IMR-90 (cell line): Measurements from ENCODE around the gene TBC1D10B. TPM values are rescaled to one million over a fixed set of nuclear protein-coding genes. Genes with fewer than 3 reads are reported as not detected.
A peak's percentile ranks its signal among the peaks of the same experiment; 100 is the strongest.

ENCODE experiments used
- ATAC-seq: fragments of 200-7000 bp; cut with Tn5 transposase; 2 replicates; pipeline ENCODE4 v1.9.1; 2020; ENCODE audit warnings: low read depth, mild to moderate bottlenecking, moderate library complexity
- BruUV-seq: library from RNA; stranded (reverse); fragments of 400-500 nt; replicated peaks from 2 replicates; lab custom pipeline; 2021; lab: Mats Ljungman, UMichigan
- CTCF ChIA-PET: fragments of 300-600 bp; formaldehyde crosslinking; extraction: SDS; loops from one replicate; lab custom pipeline; 2021; ENCODE audit warnings: antibody characterized with exemption; lab: Yijun Ruan, JAX
- POLR2A ChIA-PET: fragments of 300-600 bp; sonication (Branson Sonifier 250); formaldehyde crosslinking; loops from one replicate; lab custom pipeline; 2022; ENCODE audit warnings: antibody characterized with exemption; ENCODE audit not compliant: unreplicated experiment; lab: Charles Lee
- DNase-seq: peaks from one replicate; pipeline ENCODE4 v3.0.0; 2013
- H2AFZ ChIP-seq: replicated peaks from 2 replicates; pipeline ENCODE3; 2013; ENCODE audit warnings: low read length, mild to moderate bottlenecking; ENCODE audit not compliant: poor library complexity
- H2AK5ac ChIP-seq: 2 replicates; pipeline ENCODE4 v1.6.1; 2013; ENCODE audit warnings: low read depth, low read length, inconsistent platforms
- H2AK9ac ChIP-seq: replicated peaks from 2 replicates; pipeline ENCODE3; 2013; ENCODE audit warnings: mild to moderate bottlenecking, low read depth, low read length, moderate library complexity; ENCODE audit not compliant: poor library complexity
- H2BK120ac ChIP-seq: 2 replicates; pipeline ENCODE4 v1.6.1; 2013; ENCODE audit warnings: low read depth, low read length, inconsistent platforms
- H2BK15ac ChIP-seq: 3 replicates; pipeline ENCODE4 v1.6.1; 2013; ENCODE audit warnings: low read depth, low read length, inconsistent platforms
- H2BK20ac ChIP-seq: 2 replicates; pipeline ENCODE4 v1.6.1; 2013; ENCODE audit warnings: low read depth, mild to moderate bottlenecking, inconsistent platforms, low read length, moderate library complexity
- H2BK5ac ChIP-seq: 2 replicates; pipeline ENCODE4 v1.6.1; 2013; ENCODE audit warnings: mild to moderate bottlenecking, low read depth, low read length, inconsistent platforms; ENCODE audit not compliant: poor library complexity, severe bottlenecking
- H3K14ac ChIP-seq: replicated peaks from 2 replicates; pipeline ENCODE4 v1.6.1; 2013; ENCODE audit warnings: low read depth, low read length, inconsistent platforms
- H3K18ac ChIP-seq: 2 replicates; pipeline ENCODE4 v1.6.1; 2013; ENCODE audit warnings: low read depth, low read length, control low read depth
- H3K23ac ChIP-seq: 2 replicates; pipeline ENCODE4 v1.6.1; 2013; ENCODE audit warnings: low read depth, low read length, inconsistent platforms
- H3K27ac ChIP-seq: 2 replicates; pipeline ENCODE4 v1.5.1; 2013; ENCODE audit warnings: mild to moderate bottlenecking, control low read depth, low read length; ENCODE audit not compliant: insufficient read depth
- H3K27me3 ChIP-seq: 2 replicates; pipeline ENCODE4 v1.6.1; 2013; ENCODE audit warnings: low read length; ENCODE audit not compliant: control insufficient read depth, insufficient read depth
- H3K36me3 ChIP-seq: 2 replicates; pipeline ENCODE4 v1.6.1; 2013; ENCODE audit warnings: low read length, mixed read lengths; ENCODE audit not compliant: control insufficient read depth, insufficient read depth
- H3K4ac ChIP-seq: 2 replicates; pipeline ENCODE4 v1.6.1; 2013; ENCODE audit warnings: low read depth, low read length, inconsistent platforms
- H3K4me1 ChIP-seq: 2 replicates; pipeline ENCODE4 v1.6.1; 2013; ENCODE audit warnings: low read length, mixed read lengths; ENCODE audit not compliant: control insufficient read depth, insufficient read depth
- H3K4me2 ChIP-seq: 2 replicates; pipeline ENCODE4 v1.6.1; 2013; ENCODE audit warnings: low read depth, mild to moderate bottlenecking, control low read depth, low read length, moderate library complexity
- H3K4me3 ChIP-seq: 2 replicates; pipeline ENCODE4 v1.5.1; 2013; ENCODE audit warnings: low read depth, mild to moderate bottlenecking, control low read depth, low read length, moderate library complexity; ENCODE audit not compliant: insufficient read depth
- H3K56ac ChIP-seq: 2 replicates; pipeline ENCODE4 v1.6.1; 2013; ENCODE audit warnings: low read length, inconsistent platforms; ENCODE audit not compliant: insufficient read depth; ENCODE audit errors: extremely low read depth
- H3K79me1 ChIP-seq, 2 experiments: 2 replicates each; pipeline ENCODE4 v1.6.1; 2013; ENCODE audit warnings: low read length in 2 of 2, inconsistent platforms in 1 of 2, low read depth in 1 of 2
- H3K9ac ChIP-seq: 2 replicates; pipeline ENCODE4 v1.6.1; 2013; ENCODE audit warnings: low read depth, low read length, control low read depth
- H3K9me1 ChIP-seq: 2 replicates; pipeline ENCODE4 v1.6.1; 2013; ENCODE audit warnings: low read length, inconsistent platforms; ENCODE audit not compliant: insufficient read depth
- H3K9me3 ChIP-seq: 2 replicates; pipeline ENCODE4 v1.6.1; 2013; ENCODE audit warnings: low read length; ENCODE audit not compliant: control insufficient read depth, insufficient read depth
- H4K20me1 ChIP-seq: 2 replicates; pipeline ENCODE4 v1.6.1; 2013; ENCODE audit warnings: low read length, inconsistent platforms; ENCODE audit not compliant: insufficient read depth
- H4K5ac ChIP-seq: 2 replicates; pipeline ENCODE4 v1.6.1; 2013; ENCODE audit warnings: mild to moderate bottlenecking, low read depth, low read length, control low read depth
- H4K8ac ChIP-seq, 2 experiments: 2 replicates each; pipeline ENCODE4 v1.6.1; 2013; ENCODE audit warnings: low read depth in 2 of 2, low read length in 2 of 2, control low read depth in 1 of 2, inconsistent platforms in 1 of 2
- H4K91ac ChIP-seq: 2 replicates; pipeline ENCODE4 v1.6.1; 2013; ENCODE audit warnings: low read depth, low read length, inconsistent platforms; ENCODE audit not compliant: insufficient read depth
- MAFK ChIP-seq: IDR thresholded peaks from 2 replicates; pipeline ENCODE4 v1.6.1; 2012; ENCODE audit warnings: low read depth, low read length, improper control_type of control experiment
- MXI1 ChIP-seq: IDR thresholded peaks from 2 replicates; pipeline ENCODE4 v1.6.1; 2012; ENCODE audit warnings: low read depth, mild to moderate bottlenecking, low read length, moderate library complexity, borderline replicate concordance
- POLR2A ChIP-seq: IDR thresholded peaks from 2 replicates; pipeline ENCODE4 v1.6.1; 2012; ENCODE audit warnings: mild to moderate bottlenecking, low read depth, low read length
- WGBS, 2 experiments: methylation state at CpG; one replicate each; pipeline versions ENCODE4 v1.1.5 to v1.1.7; 2013; ENCODE audit warnings: missing lambda C conversion rate in 2 of 2; ENCODE audit not compliant: insufficient read length in 1 of 2; ENCODE audit errors: extremely low coverage in 2 of 2; 5-methylcytosine and 5-hydroxymethylcytosine counted together
- dilution Hi-C: fragments of 300-500 bp; cut with HindIII; formaldehyde crosslinking; loops from one replicate; pipeline ENCODE4 v1.14.3; 2018; ENCODE audit warnings: low sequenced_read_pairs; ENCODE audit not compliant: unreplicated experiment
- in situ Hi-C: fragments of 300-500 bp; cut with MboI; formaldehyde crosslinking; loops from 3 replicates; pipeline ENCODE4 v1.14.3; 2019; ENCODE audit warnings: low sequenced_read_pairs, inconsistent platforms, mixed read lengths
- intact Hi-C: fragments of 100-400 bp; cut with micrococcal nuclease; formaldehyde crosslinking; loops from 2 replicates; pipeline ENCODE4 v1.10.0; 2022
- polyA plus RNA-seq, 3 experiments: library from polyadenylated mRNA; depleted of rRNA; stranded (reverse); fragments of >200 nt; gene quantifications; 2 replicates each; pipeline ENCODE4 v1.2.3, GENCODE V29; 2012; ENCODE audit warnings: low replicate concordance in 1 of 3
- total RNA-seq: library from RNA; depleted of rRNA; stranded (reverse); fragments of >200 nt; gene quantifications from 2 replicates; pipeline ENCODE4 v1.2.3, GENCODE V29; 2012

The TBC1D10B gene
- total and polyA plus RNA-seq, 2 of the 4 experiments (the other 2 are of a cell fraction): 8.4 to 24.9 TPM

DNA sequence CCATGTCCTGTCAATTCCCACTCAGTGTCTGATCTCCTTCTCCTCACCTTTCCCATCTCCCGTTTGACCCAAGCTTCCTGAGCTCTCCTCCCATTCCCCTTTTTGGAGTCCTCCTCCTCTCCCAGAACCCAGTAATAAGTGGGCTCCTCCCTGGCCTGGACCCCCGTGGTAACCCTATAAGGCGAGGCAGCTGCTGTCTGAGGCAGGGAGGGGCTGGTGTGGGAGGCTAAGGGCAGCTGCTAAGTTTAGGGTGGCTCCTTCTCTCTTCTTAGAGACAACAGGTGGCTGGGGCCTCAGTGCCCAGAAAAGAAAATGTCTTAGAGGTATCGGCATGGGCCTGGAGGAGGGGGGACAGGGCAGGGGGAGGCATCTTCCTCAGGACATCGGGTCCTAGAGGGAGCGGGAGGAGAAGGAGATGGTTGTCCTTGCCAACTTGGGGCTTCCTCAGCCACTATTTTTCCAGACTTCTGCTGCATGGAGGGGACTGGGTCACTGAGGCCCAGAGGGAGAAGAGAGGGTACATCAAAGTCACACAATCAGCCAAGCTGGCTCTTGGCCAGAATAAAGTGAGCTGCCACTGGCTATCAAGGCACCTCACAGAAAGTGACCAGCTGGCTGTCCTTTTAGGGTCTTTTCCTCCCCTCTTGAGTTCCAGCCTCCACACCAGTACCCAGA, 1.9 kb upstream of the TBC1D10B start:
- WGBS, 2 experiments: no CpG with 5 or more reads among the region's 6 CpGs
- in situ Hi-C loops: no loop called here
- H2AFZ ChIP-seq: peak overlapping the region; percentile 86

More for the DNA sequence above, 1.9 kb upstream of the TBC1D10B start:
- Histone ChIP-seq H2BK120ac (no peak overlapping the region), H3K4me2 (no peak overlapping the region), H3K4ac (no peak overlapping the region), H3K56ac (no peak overlapping the region), H2BK5ac (no peak overlapping the region), H3K27ac (no peak overlapping the region), H3K9me1 (peaks cover 21% of the 10 kb centered on the region), H3K23ac (no peak overlapping the region), H3K4me3 (no peak overlapping the region), H2AK9ac (peak overlapping the region; percentile 89), H4K8ac (peak overlapping the region; percentile 44 to 87; a peak in 3 of 4 replicates), H2BK20ac (no peak overlapping the region), H3K9me3 (no peaks in the 10 kb centered on the region), H3K14ac (no peak overlapping the region), H2BK15ac (0 out of 3 replicates have a peak overlapping the region, but pooled peaks have one; percentile 2), H3K79me1 (peaks cover 0 to 37% of the 10 kb centered on the region in 2 experiments; a peak in 2 of 4 replicates), H3K18ac (no peak overlapping the region), H2AK5ac (peak overlapping the region; percentile 92; the same call in 1 of the 2 replicates), H3K9ac (no peak overlapping the region), H3K36me3 (0 out of 2 replicates have a peak, but pooled peaks cover 2% of the 10 kb centered on the region), H4K91ac (0 out of 2 replicates have a peak overlapping the region, but pooled peaks have one; percentile 45), H4K5ac (no peak overlapping the region; the same call in 1 of the 2 replicates), H4K20me1 (peaks cover 23% of the 10 kb centered on the region), H3K27me3 (no peaks in the 10 kb centered on the region), H3K4me1 (peaks cover 4% of the 10 kb centered on the region)
- no peak for DNase-seq
- TF ChIP-seq MXI1 (no peak), POLR2A (no peak), MAFK (no peak)
- intact Hi-C loops: no loop called here
- no peak for ATAC-seq
- no TSS peak for BruUV-seq
- CTCF ChIA-PET: no interaction called here
- dilution Hi-C loops: no loop called here
- POLR2A ChIA-PET: no interaction called here
